H1 (cell line): Measurements from ENCODE around the gene CHD3. TPM values are rescaled to one million over a fixed set of nuclear protein-coding genes. Genes with fewer than 3 reads are reported as not detected.

Source experiments
- CTCF ChIA-PET: fragments of 300-600 bp; sonication (Branson Sonifier 250); formaldehyde crosslinking; loops from one replicate; lab custom pipeline; 2021; ENCODE audit not compliant: partially characterized antibody; lab: Charles Lee
- POLR2A ChIA-PET: fragments of 300-600 bp; sonication (Branson Sonifier 250); formaldehyde crosslinking; loops from one replicate; lab custom pipeline; 2021; ENCODE audit warnings: inconsistent platforms; ENCODE audit not compliant: partially characterized antibody; lab: Charles Lee
- DNase-seq, 2 experiments: peaks; one replicate each; pipeline versions ENCODE4 v3.0.0 to v3.0.0-alpha.2; 2010 to 2022; ENCODE audit warnings: low spot score in 2 of 2, low read depth in 1 of 2, mixed read lengths in 1 of 2
- FAIRE-seq: peaks from 2 replicates; lab custom pipeline; 2011; peaks lifted over from hg19 to GRCh38; lab: Jason Lieb, UNC
- H2AFZ ChIP-seq: 2 replicates; pipeline ENCODE4 v1.8.1; 2012; ENCODE audit warnings: low read length, inconsistent platforms
- H2AK5ac ChIP-seq: 2 replicates; pipeline ENCODE4 v1.6.1; 2013; ENCODE audit warnings: low read depth, low read length
- H2BK120ac ChIP-seq: replicated peaks from 2 replicates; pipeline ENCODE3; 2013; ENCODE audit warnings: low read depth, low read length, inconsistent platforms
- H2BK12ac ChIP-seq: 2 replicates; pipeline ENCODE4 v1.6.1; 2013; ENCODE audit warnings: low read depth, low read length
- H2BK15ac ChIP-seq: 2 replicates; pipeline ENCODE4 v1.6.1; 2013; ENCODE audit warnings: low read length
- H2BK20ac ChIP-seq: 2 replicates; pipeline ENCODE4 v1.6.1; 2013; ENCODE audit warnings: low read length
- H2BK5ac ChIP-seq: 2 replicates; pipeline ENCODE4 v1.6.1; 2013; ENCODE audit warnings: low read depth, low read length
- H3K14ac ChIP-seq: 2 replicates; pipeline ENCODE4 v1.6.1; 2013; ENCODE audit warnings: inconsistent platforms; ENCODE audit not compliant: insufficient read length
- H3K18ac ChIP-seq: 2 replicates; pipeline ENCODE4 v1.6.1; 2013; ENCODE audit warnings: low read length; ENCODE audit errors: extremely low read depth
- H3K23ac ChIP-seq: 2 replicates; pipeline ENCODE4 v1.6.1; 2013; ENCODE audit warnings: inconsistent platforms; ENCODE audit not compliant: insufficient read length
- H3K23me2 ChIP-seq: 2 replicates; pipeline ENCODE4 v1.6.1; 2013; ENCODE audit warnings: low read depth, low read length
- H3K27ac ChIP-seq: 2 replicates; pipeline ENCODE4 v1.6.1; 2011; ENCODE audit warnings: low read depth, low read length, inconsistent platforms
- H3K27me3 ChIP-seq, 4 experiments: replicated peaks in 1 of 4; 1 replicate in 1 of 4; 2 replicates in 3 of 4; pipeline versions ENCODE4 v1.6.1 to v1.8.1; 2011 to 2013; ENCODE audit warnings: low read length in 3 of 4, mild to moderate bottlenecking in 3 of 4, inconsistent platforms in 2 of 4, mixed read lengths in 2 of 4, moderate library complexity in 1 of 4; ENCODE audit not compliant: control insufficient read depth in 3 of 4, insufficient read depth in 3 of 4; ENCODE audit errors: extremely low read depth in 1 of 4
- H3K36me3 ChIP-seq, 4 experiments: 2 replicates each; pipeline versions ENCODE4 v1.6.1 to v1.8.1; 2011 to 2013; ENCODE audit warnings: mild to moderate bottlenecking in 4 of 4, low read length in 3 of 4, moderate library complexity in 2 of 4, control low read depth in 1 of 4, inconsistent platforms in 1 of 4; ENCODE audit not compliant: insufficient read depth in 4 of 4, control insufficient read depth in 2 of 4
- H3K4ac ChIP-seq: replicated peaks from 2 replicates; pipeline ENCODE3; 2013; ENCODE audit warnings: low read length, low read depth, mixed read lengths, inconsistent platforms; ENCODE audit not compliant: insufficient read length
- H3K4me1 ChIP-seq, 4 experiments: replicated peaks in 1 of 4; 1 replicate in 1 of 4; 2 replicates in 3 of 4; pipeline versions ENCODE4 v1.6.1 to v1.8.1; 2011 to 2013; ENCODE audit warnings: low read length in 3 of 4, inconsistent platforms in 2 of 4, mixed read lengths in 1 of 4; ENCODE audit not compliant: insufficient read depth in 4 of 4, control insufficient read depth in 3 of 4
- H3K4me2 ChIP-seq, 2 experiments: 2 replicates each; pipeline versions ENCODE4 v1.6.1 to v1.8.1; 2011 to 2013; ENCODE audit warnings: low read depth in 2 of 2, low read length in 2 of 2, control low read depth in 1 of 2, inconsistent platforms in 1 of 2, mild to moderate bottlenecking in 1 of 2; ENCODE audit not compliant: insufficient read depth in 1 of 2
- H3K4me3 ChIP-seq, 4 experiments: fragments of 200-600, 300-600 bp in 1 of 4; sonication (generic), shearing (Covaris generic), sonication (Bioruptor Twin) in 1 of 4; 2 replicates each; pipeline versions ENCODE4 v1.5.1 to v1.8.1; 2011 to 2016; ENCODE audit warnings: low read length in 4 of 4, low read depth in 3 of 4, control low read depth in 2 of 4, inconsistent platforms in 2 of 4, mild to moderate bottlenecking in 2 of 4, mixed read lengths in 1 of 4, moderate library complexity in 1 of 4; ENCODE audit not compliant: insufficient read depth in 2 of 4; ENCODE audit errors: extremely low read depth in 1 of 4
- H3K56ac ChIP-seq: replicated peaks from 2 replicates; pipeline ENCODE3; 2013; ENCODE audit warnings: low read depth, mild to moderate bottlenecking, mixed read lengths, low read length, inconsistent platforms; ENCODE audit not compliant: insufficient read length
- H3K79me1 ChIP-seq: 2 replicates; pipeline ENCODE4 v1.6.1; 2013; ENCODE audit warnings: low read depth, low read length, control low read depth
- H3K79me2 ChIP-seq, 2 experiments: 2 replicates each; pipeline versions ENCODE4 v1.6.1 to v1.8.1; 2012 to 2013; ENCODE audit warnings: low read length in 2 of 2, mild to moderate bottlenecking in 2 of 2, inconsistent platforms in 1 of 2; ENCODE audit not compliant: insufficient read depth in 2 of 2, control insufficient read depth in 1 of 2
- H3K9ac ChIP-seq, 4 experiments: replicated peaks in 1 of 4; 1 replicate in 1 of 4; 2 replicates in 3 of 4; pipeline versions ENCODE4 v1.6.1 to v1.8.1; 2011 to 2013; ENCODE audit warnings: low read depth in 3 of 4, low read length in 3 of 4, control low read depth in 2 of 4, mild to moderate bottlenecking in 2 of 4, moderate library complexity in 2 of 4, inconsistent platforms in 1 of 4; ENCODE audit errors: extremely low read depth in 1 of 4
- H3K9me3 ChIP-seq, 2 experiments: 2 replicates each; pipeline versions ENCODE4 v1.6.1 to v1.8.1; 2012 to 2013; ENCODE audit warnings: mild to moderate bottlenecking in 2 of 2, moderate library complexity in 2 of 2, control low read depth in 1 of 2, inconsistent platforms in 1 of 2, low read depth in 1 of 2, low read length in 1 of 2, mixed read lengths in 1 of 2; ENCODE audit not compliant: insufficient read depth in 2 of 2
- H4K20me1 ChIP-seq, 2 experiments: replicated peaks in 1 of 2; 2 replicates each; pipeline versions ENCODE3 to v1.8.1; 2011 to 2013; ENCODE audit warnings: inconsistent platforms in 2 of 2, low read length in 2 of 2, mild to moderate bottlenecking in 1 of 2; ENCODE audit not compliant: insufficient read depth in 2 of 2, control insufficient read depth in 1 of 2
- H4K5ac ChIP-seq: 2 replicates; pipeline ENCODE4 v1.6.1; 2013; ENCODE audit warnings: low read length, low read depth, mixed read lengths, inconsistent platforms; ENCODE audit not compliant: insufficient read length
- H4K8ac ChIP-seq: 2 replicates; pipeline ENCODE4 v1.8.0; 2013; ENCODE audit warnings: mild to moderate bottlenecking, moderate library complexity, low read length, inconsistent platforms; ENCODE audit not compliant: insufficient read depth; ENCODE audit errors: extremely low read depth
- H4K91ac ChIP-seq: replicated peaks from 2 replicates; pipeline ENCODE3; 2013; ENCODE audit warnings: low read length, mixed read lengths, inconsistent platforms; ENCODE audit not compliant: insufficient read length
- EP300 ChIP-seq, 2 experiments: IDR thresholded peaks; 1 replicate in 1 of 2; 2 replicates in 1 of 2; pipeline ENCODE4 v1.6.1; 2011 to 2012; ENCODE audit warnings: low read depth in 2 of 2, low read length in 2 of 2, mild to moderate bottlenecking in 2 of 2, borderline replicate concordance in 1 of 2, inconsistent platforms in 1 of 2, moderate library complexity in 1 of 2
- EZH2 ChIP-seq: fragments of 200-600 bp; sonication (generic); IDR thresholded peaks from 2 replicates; pipeline ENCODE4 v1.7.1; 2012; ENCODE audit warnings: low read depth, mild to moderate bottlenecking, moderate library complexity, low read length, inconsistent platforms; ENCODE audit not compliant: severe bottlenecking
- HDAC2 ChIP-seq, 2 experiments: fragments of 300-600 bp in 1 of 2; sonication (generic) in 1 of 2; IDR thresholded peaks; 2 replicates each; pipeline ENCODE4 v1.6.1; 2011 to 2012; ENCODE audit warnings: low read depth in 2 of 2, low read length in 2 of 2, mild to moderate bottlenecking in 2 of 2, moderate library complexity in 2 of 2, borderline replicate concordance in 1 of 2, inconsistent platforms in 1 of 2
- POU5F1 ChIP-seq: IDR thresholded peaks from 2 replicates; pipeline ENCODE4 v1.6.1; 2011; ENCODE audit warnings: low read depth, mild to moderate bottlenecking, low read length, moderate library complexity
- RNF2 ChIP-seq: fragments of 200-900, 300-1000 bp; sonication (generic); IDR thresholded peaks from 2 replicates; pipeline ENCODE4 v1.7.1; 2016; ENCODE audit warnings: borderline replicate concordance, low read depth, mild to moderate bottlenecking, antibody characterized with exemption, low read length; ENCODE audit not compliant: poor library complexity, severe bottlenecking; ENCODE audit errors: missing control alignments
- SIN3A ChIP-seq, 2 experiments: IDR thresholded peaks in 1 of 2; conservative IDR thresholded peaks in 1 of 2; 2 replicates each; pipeline ENCODE4 v1.6.1; 2011 to 2012; ENCODE audit warnings: low read length in 2 of 2, improper control_type of control experiment in 1 of 2, low read depth in 1 of 2, mild to moderate bottlenecking in 1 of 2
- SP2 ChIP-seq: IDR thresholded peaks from 2 replicates; pipeline ENCODE4 v1.6.1; 2012; ENCODE audit warnings: mild to moderate bottlenecking, low read length, inconsistent platforms
- TAF1 ChIP-seq: IDR thresholded peaks from 2 replicates; pipeline ENCODE4 v1.6.1; 2011; ENCODE audit warnings: mild to moderate bottlenecking, low read depth, low read length
- ZNF274 ChIP-seq: IDR thresholded peaks from 2 replicates; pipeline ENCODE4 v1.7.0; 2012; ENCODE audit warnings: low read length, borderline replicate concordance; ENCODE audit errors: extremely low read depth
- WGBS, 2 experiments: shearing (Covaris generic) in 1 of 2; methylation state at CpG; one replicate each; pipeline versions ENCODE4 v1.1.6 to v1.1.7; 2013 to 2015; ENCODE audit warnings: low lambda C conversion rate in 2 of 2, mixed read lengths in 2 of 2, inconsistent platforms in 1 of 2, low coverage in 1 of 2, missing lambda C conversion rate in 1 of 2; ENCODE audit not compliant: insufficient replicate concordance in 2 of 2, insufficient coverage in 1 of 2, insufficient read length in 1 of 2; ENCODE audit errors: extremely low coverage in 1 of 2, missing lambda C conversion rate in 1 of 2; 5-methylcytosine and 5-hydroxymethylcytosine counted together
- polyA plus RNA-seq, 7 experiments: library from polyadenylated mRNA; depleted of rRNA in 3 of 7; stranded (reverse) in 5 of 7; unstranded in 2 of 7; fragments of >200 nt in 5 of 7; fragments of 200-250 nt in 2 of 7; gene quantifications; 1 replicate in 5 of 7; 2 replicates in 1 of 7; 4 replicates in 1 of 7; pipeline versions ENCODE4 v1.2.1 to v1.2.3, GENCODE V29; 2011 to 2013; ENCODE audit warnings: missing spikeins in 2 of 7, mixed read lengths in 2 of 7
- total RNA-seq: library from RNA; stranded (reverse); fragmentation: NEBNext Ultra II Directional; extraction: Animal tissue kit (Norgen Biotek cat#: 25700); gene quantifications from 2 replicates; pipeline ENCODE4 v1.2.1, GENCODE V29; 2021
- TF ChIP-seq, protein P1 (sequence below): IDR thresholded peaks from 2 replicates; pipeline ENCODE4 v1.6.1; 2011; ENCODE audit warnings: low read length, improper control_type of control experiment

CHD3 gene
- total and polyA plus RNA-seq, 2 of the 8 experiments (the other 6 are each of a cell fraction or from before 2014, with no cell fraction given): 12.3 to 12.9 TPM

- no peak overlapping the region for H3K4me2 ChIP-seq
- no peak overlapping the region for H4K91ac ChIP-seq
- H3K56ac ChIP-seq: no peak overlapping the region
- FAIRE-seq (no peak), DNase-seq (no peak)
- no peaks in the 10 kb centered on the region for H3K36me3 ChIP-seq
- no peak overlapping the region for H4K5ac ChIP-seq
- no peak overlapping the region for H2BK120ac ChIP-seq
- H2BK20ac ChIP-seq: no peak overlapping the region
- H3K14ac ChIP-seq: no peak overlapping the region
- H2AK5ac ChIP-seq: no peak overlapping the region
- H2BK12ac ChIP-seq: no peak overlapping the region
- H2BK15ac ChIP-seq: no peak overlapping the region
- no peak overlapping the region for H3K9ac ChIP-seq
- 92% methylated on average over 9 of the region's 9 CpGs; no CpG with 5 or more reads in 1 of the 2 experiments for WGBS, 2 experiments
- no peak overlapping the region for H3K4me3 ChIP-seq
- no peaks in the 10 kb centered on the region for H3K23me2 ChIP-seq
- no peak overlapping the region for H2BK5ac ChIP-seq
- no peak overlapping the region for H3K4ac ChIP-seq
- H4K20me1 ChIP-seq: no peaks in the 10 kb centered on the region
- H3K4me1 ChIP-seq: no peaks in the 10 kb centered on the region
- H2AFZ ChIP-seq: no peak overlapping the region
- no peaks in the 10 kb centered on the region for H3K79me2 ChIP-seq
- ChIA-PET POLR2A (interaction anchor here (0.6 kb wide), 1 partner anchor 274 kb away, joined by 3 read pairs; no protein-coding TSS in a partner anchor), CTCF (interaction anchor here (0.7 kb wide), 1 partner anchor 1504 kb away, joined by 3 read pairs; no protein-coding TSS in a partner anchor)
- no peak overlapping the region for H3K27ac ChIP-seq
- no peaks in the 10 kb centered on the region for H3K9me3 ChIP-seq
- no peaks in the 10 kb centered on the region; a peak in 3 of 7 replicates for H3K27me3 ChIP-seq
- no peak overlapping the region for H3K23ac ChIP-seq
- H3K18ac ChIP-seq: no peak overlapping the region
- no peak overlapping the region for H4K8ac ChIP-seq
- no peaks in the 10 kb centered on the region for H3K79me1 ChIP-seq
- no peak for TF ChIP-seq HDAC2 (IDR thresholded peaks at IDR 0.05; ENCODE audit: borderline replicate concordance in 1 of 2, low read depth in 2 of 2, low read length in 2 of 2)
- TF ChIP-seq RNF2: no peak
- TF ChIP-seq SP2: no peak
- TF ChIP-seq POU5F1: no peak
- TF ChIP-seq EP300 (IDR thresholded peaks at IDR 0.05; ENCODE audit: borderline replicate concordance in 1 of 2, low read depth in 2 of 2, low read length in 2 of 2): no peak
- TF ChIP-seq TAF1: no peak
- no peak for TF ChIP-seq EZH2
- TF ChIP-seq, protein P1, sequence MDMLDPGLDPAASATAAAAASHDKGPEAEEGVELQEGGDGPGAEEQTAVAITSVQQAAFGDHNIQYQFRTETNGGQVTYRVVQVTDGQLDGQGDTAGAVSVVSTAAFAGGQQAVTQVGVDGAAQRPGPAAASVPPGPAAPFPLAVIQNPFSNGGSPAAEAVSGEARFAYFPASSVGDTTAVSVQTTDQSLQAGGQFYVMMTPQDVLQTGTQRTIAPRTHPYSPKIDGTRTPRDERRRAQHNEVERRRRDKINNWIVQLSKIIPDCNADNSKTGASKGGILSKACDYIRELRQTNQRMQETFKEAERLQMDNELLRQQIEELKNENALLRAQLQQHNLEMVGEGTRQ: no peak
- no peak for TF ChIP-seq ZNF274
- TF ChIP-seq SIN3A (conservative IDR thresholded peaks at IDR 0.05 in 1 of 2, IDR thresholded peaks at IDR 0.05 in 1 of 2; ENCODE audit: low read depth in 1 of 2, low read length in 2 of 2): no peak
Measured at GRCh38 chr17:7959503-7960253, 71.1 kb downstream of the CHD3 start.
